IMR-90 (cell line): ENCODE measurements around the gene UGT2A2.

Experiments
- CEBPB ChIP-seq: IDR thresholded peaks from 2 replicates; pipeline ENCODE4 v1.6.1; 2012; ENCODE audit warnings: low read depth, low read length, improper control_type of control experiment
- FOS ChIP-seq: fragments of 150-350 bp; IDR thresholded peaks from 2 replicates; pipeline ENCODE4 v1.6.1; 2016; ENCODE audit warnings: low read depth, low read length
- MAZ ChIP-seq: IDR thresholded peaks from 2 replicates; pipeline ENCODE4 v1.6.1; 2012; ENCODE audit warnings: low read depth, mild to moderate bottlenecking, low read length, improper control_type of control experiment, moderate library complexity, borderline replicate concordance
- MXI1 ChIP-seq: IDR thresholded peaks from 2 replicates; pipeline ENCODE4 v1.6.1; 2012; ENCODE audit warnings: low read depth, mild to moderate bottlenecking, low read length, moderate library complexity, borderline replicate concordance
- POLR2A ChIP-seq: IDR thresholded peaks from 2 replicates; pipeline ENCODE4 v1.6.1; 2012; ENCODE audit warnings: mild to moderate bottlenecking, low read depth, low read length
- RCOR1 ChIP-seq: IDR thresholded peaks from 2 replicates; pipeline ENCODE4 v1.6.1; 2012; ENCODE audit warnings: mild to moderate bottlenecking, low read length, improper control_type of control experiment; ENCODE audit not compliant: insufficient replicate concordance
- RFX5 ChIP-seq: IDR thresholded peaks from 2 replicates; pipeline ENCODE4 v1.8.0; 2012; ENCODE audit warnings: low read depth, mild to moderate bottlenecking, low read length, moderate library complexity
- SMC3 ChIP-seq: fragments of 150-350 bp; IDR thresholded peaks from 2 replicates; pipeline ENCODE4 v1.6.1; 2016; ENCODE audit warnings: low read depth, mild to moderate bottlenecking, antibody characterized with exemption, low read length, moderate library complexity
- TF ChIP-seq, protein P1 (sequence below): conservative IDR thresholded peaks from 2 replicates; pipeline ENCODE4 v1.5.1; 2012; ENCODE audit warnings: mild to moderate bottlenecking, low read depth, low read length, improper control_type of control experiment
- TF ChIP-seq, protein P2 (sequence below): fragments of 150-350 bp; IDR thresholded peaks from 2 replicates; pipeline ENCODE4 v1.6.1; 2017; ENCODE audit warnings: mild to moderate bottlenecking, antibody characterized with exemption, low read length, low read depth

DNA sequence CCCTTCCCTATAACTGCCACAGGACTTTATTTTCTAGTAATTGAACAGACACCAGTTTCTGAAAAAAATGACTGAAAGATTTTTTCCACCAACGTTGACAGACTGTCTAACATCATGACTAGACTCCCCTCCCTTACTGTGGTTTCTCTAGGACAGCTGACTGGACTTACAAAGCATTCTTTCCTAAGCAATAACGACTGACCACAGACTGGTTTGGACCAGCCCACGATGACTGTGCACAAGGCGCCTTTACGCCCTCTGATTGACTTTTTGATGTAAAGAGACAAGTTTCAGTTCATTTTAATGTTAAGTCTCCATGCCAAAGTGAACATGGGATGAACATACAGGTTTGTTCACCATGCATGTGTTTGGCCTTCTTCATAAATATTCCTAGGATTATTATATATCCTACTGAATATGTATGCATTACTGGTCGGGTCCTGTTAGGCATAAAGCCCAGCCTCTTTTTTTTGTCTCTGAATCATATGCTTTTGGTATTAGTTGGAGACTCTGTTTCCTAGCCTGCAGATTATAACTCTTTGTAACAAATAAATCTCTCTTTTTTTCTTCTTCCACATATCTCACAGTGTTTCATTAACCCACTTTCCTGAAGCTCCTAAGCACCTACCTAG is 93.2 kb downstream of the UGT2A2 start:
- TF ChIP-seq CEBPB, result no peak
- TF ChIP-seq, protein P1, sequence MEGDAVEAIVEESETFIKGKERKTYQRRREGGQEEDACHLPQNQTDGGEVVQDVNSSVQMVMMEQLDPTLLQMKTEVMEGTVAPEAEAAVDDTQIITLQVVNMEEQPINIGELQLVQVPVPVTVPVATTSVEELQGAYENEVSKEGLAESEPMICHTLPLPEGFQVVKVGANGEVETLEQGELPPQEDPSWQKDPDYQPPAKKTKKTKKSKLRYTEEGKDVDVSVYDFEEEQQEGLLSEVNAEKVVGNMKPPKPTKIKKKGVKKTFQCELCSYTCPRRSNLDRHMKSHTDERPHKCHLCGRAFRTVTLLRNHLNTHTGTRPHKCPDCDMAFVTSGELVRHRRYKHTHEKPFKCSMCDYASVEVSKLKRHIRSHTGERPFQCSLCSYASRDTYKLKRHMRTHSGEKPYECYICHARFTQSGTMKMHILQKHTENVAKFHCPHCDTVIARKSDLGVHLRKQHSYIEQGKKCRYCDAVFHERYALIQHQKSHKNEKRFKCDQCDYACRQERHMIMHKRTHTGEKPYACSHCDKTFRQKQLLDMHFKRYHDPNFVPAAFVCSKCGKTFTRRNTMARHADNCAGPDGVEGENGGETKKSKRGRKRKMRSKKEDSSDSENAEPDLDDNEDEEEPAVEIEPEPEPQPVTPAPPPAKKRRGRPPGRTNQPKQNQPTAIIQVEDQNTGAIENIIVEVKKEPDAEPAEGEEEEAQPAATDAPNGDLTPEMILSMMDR, result no peak
- TF ChIP-seq FOS, result no peak
- TF ChIP-seq POLR2A, result no peak
- TF ChIP-seq MXI1, result no peak
- TF ChIP-seq RCOR1, result no peak
- TF ChIP-seq, protein P2, sequence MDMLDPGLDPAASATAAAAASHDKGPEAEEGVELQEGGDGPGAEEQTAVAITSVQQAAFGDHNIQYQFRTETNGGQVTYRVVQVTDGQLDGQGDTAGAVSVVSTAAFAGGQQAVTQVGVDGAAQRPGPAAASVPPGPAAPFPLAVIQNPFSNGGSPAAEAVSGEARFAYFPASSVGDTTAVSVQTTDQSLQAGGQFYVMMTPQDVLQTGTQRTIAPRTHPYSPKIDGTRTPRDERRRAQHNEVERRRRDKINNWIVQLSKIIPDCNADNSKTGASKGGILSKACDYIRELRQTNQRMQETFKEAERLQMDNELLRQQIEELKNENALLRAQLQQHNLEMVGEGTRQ, result no peak
- no peak for TF ChIP-seq MAZ
- no peak for TF ChIP-seq RFX5
- TF ChIP-seq SMC3, result no peak
